ENCODE results near the gene MAMSTR. TPM values are rescaled to one million over a fixed set of nuclear protein-coding genes. Genes with fewer than 3 reads are reported as not detected.

MAMSTR gene
- total and polyA plus RNA-seq, 9 of the 15 experiments (the other 6 are each of a cell fraction or from before 2014, with no cell fraction given) = 0.08 to 1.00 (median 0.40) TPM; not detected in 1

- no peak for DNase-seq (ENCODE audit: extremely low read depth in 1 of 4, low spot score in 3 of 4)
- no peak overlapping the region for H2AFZ ChIP-seq (ENCODE audit: low read depth, low read length)
- H3K79me2 ChIP-seq (ENCODE audit: control insufficient read depth, insufficient read depth, low read length) = peaks cover 16% of the 10 kb centered on the region
- no peaks in the 10 kb centered on the region for H3K9me3 ChIP-seq (replicated peaks; ENCODE audit: control insufficient read depth, insufficient read depth, low read depth, low read length)
- H3K9me1 ChIP-seq (ENCODE audit: control insufficient read depth, insufficient read depth, low read length) = no peaks in the 10 kb centered on the region
- H3K9ac ChIP-seq (ENCODE audit: insufficient read depth in 1 of 2, low read depth in 2 of 2, low read length in 2 of 2) = peak overlapping the region in 1 of 2 experiments; percentile 67; a peak in 1 of 4 replicates
- in situ Hi-C loops (cut with MboI) = no loop called here
- ChIA-PET CTCF (ENCODE audit: low intra/inter-chr PET ratio) (interaction anchor here (0.6 kb wide), 1 partner anchor 215 kb away, joined by 3 read pairs; no protein-coding TSS in a partner anchor), POLR2A (interaction anchor here (0.6 kb wide), 1 partner anchor 10 kb away, joined by 3 read pairs; the partner anchor contains the start of gene IZUMO1)
- no peaks in the 10 kb centered on the region for H4K20me1 ChIP-seq (replicated peaks; ENCODE audit: control insufficient read depth, insufficient read depth, low read length)
- WGBS (ENCODE audit: insufficient coverage, low coverage, missing lambda C conversion rate) = 73% methylated on average over 9 of the region's 9 CpGs
- H3K4me1 ChIP-seq (replicated peaks in 1 of 2; ENCODE audit: control insufficient read depth in 2 of 2, insufficient read depth in 2 of 2, low read length in 2 of 2) = peaks cover 25 to 57% of the 10 kb centered on the region in 2 experiments
- BruUV-seq (replicated peaks) = no TSS peak
- no peak for ATAC-seq
- no peaks in the 10 kb centered on the region for H3K27me3 ChIP-seq (ENCODE audit: control insufficient read depth in 2 of 2, insufficient read depth in 2 of 2, low read length in 2 of 2)
- no peaks in the 10 kb centered on the region for H3K36me3 ChIP-seq (ENCODE audit: control insufficient read depth, insufficient read depth, low read length)
- no peak for FAIRE-seq
- intact Hi-C loops (cut with micrococcal nuclease) = no loop called here
- H3K4me2 ChIP-seq (ENCODE audit: insufficient read depth, low read length) = no peak overlapping the region
- H3K4me3 ChIP-seq = no peak overlapping the region
- H3K27ac ChIP-seq (ENCODE audit: extremely low read depth, low read depth, low read length) = no peak overlapping the region
- TF ChIP-seq NR2F6 (CRISPR knock-in tag; IDR thresholded peaks at IDR 0.05) = no peak
- TF ChIP-seq L3MBTL2 (IDR thresholded peaks at IDR 0.05) = no peak
- no peak for TF ChIP-seq CAMTA2 (CRISPR knock-in tag; conservative IDR thresholded peaks at IDR 0.05)
- TF ChIP-seq BRF2 (IDR thresholded peaks at IDR 0.05; ENCODE audit: borderline replicate concordance, insufficient read depth, insufficient read length) = no peak
- no peak for TF ChIP-seq ZNF740 (CRISPR knock-in tag; IDR thresholded peaks at IDR 0.05)
- no peak for TF ChIP-seq ZNF740 (tag; IDR thresholded peaks at IDR 0.05)
- TF ChIP-seq MXD1 (CRISPR knock-in tag; IDR thresholded peaks at IDR 0.05; ENCODE audit: borderline replicate concordance, poor library complexity, severe bottlenecking) = no peak
- TF ChIP-seq PHB2 (IDR thresholded peaks at IDR 0.05; ENCODE audit: low read depth) = no peak
- TF ChIP-seq DLX4 (CRISPR knock-in tag; IDR thresholded peaks at IDR 0.05) = no peak
- no peak for TF ChIP-seq ZNF318 (IDR thresholded peaks at IDR 0.05; ENCODE audit: borderline replicate concordance in 1 of 2, low read depth in 1 of 2)
- TF ChIP-seq RNF2 (IDR thresholded peaks at IDR 0.05) = no peak
Measured at GRCh38 chr19:48756686-48757085, 37.2 kb upstream of the MAMSTR start.

All from K562 (cell line).